B cell (primary cell): Measurements from ENCODE around the gene MED25. TPM values are rescaled to one million over a fixed set of nuclear protein-coding genes. Genes with fewer than 3 reads are reported as not detected.

ENCODE experiments used
- ATAC-seq: fragments of 200-7000 bp; cut with Tn5 transposase; one replicate; pipeline ENCODE4 v1.10.0; 2021; ENCODE audit warnings: low read depth, mild to moderate bottlenecking, moderate number of reproducible peaks, moderate library complexity
- CTCF ChIA-PET: fragments of 350-600 bp; sonication (Branson Sonifier 250); formaldehyde crosslinking; loops from one replicate; lab custom pipeline; 2021; ENCODE audit warnings: antibody characterized with exemption, inconsistent platforms; lab: Charles Lee
- POLR2A ChIA-PET: fragments of 350-600 bp; sonication (Branson Sonifier 250); formaldehyde crosslinking; loops from one replicate; lab custom pipeline; 2021; ENCODE audit warnings: antibody characterized with exemption; lab: Charles Lee
- DNase-seq: peaks from one replicate; pipeline ENCODE4 v3.0.0; 2013
- H2AFZ ChIP-seq: 2 replicates; pipeline ENCODE4 v1.6.1; 2012; ENCODE audit warnings: mild to moderate bottlenecking, low read depth, low read length; ENCODE audit not compliant: insufficient read depth, poor library complexity, severe bottlenecking
- H3K27ac ChIP-seq, 2 donors: 1 replicate in 1 of 2; 2 replicates in 1 of 2; pipeline ENCODE4 v1.5.1; 2012 to 2013; ENCODE audit warnings: low read length in 2 of 2, mild to moderate bottlenecking in 2 of 2, moderate library complexity in 1 of 2
- H3K27me3 ChIP-seq, 4 experiments: fragments of 200-600 bp in 1 of 4; sonication (generic) in 1 of 4; replicated peaks in 1 of 4; 1 replicate in 2 of 4; 2 replicates in 2 of 4; pipeline versions ENCODE4 v1.6.1 to v1.7.0; 2013 to 2016; ENCODE audit warnings: low read length in 3 of 4, mild to moderate bottlenecking in 2 of 4, mixed read lengths in 1 of 4, moderate library complexity in 1 of 4; ENCODE audit not compliant: insufficient read depth in 4 of 4, control insufficient read depth in 3 of 4; ENCODE audit errors: control extremely low read depth in 1 of 4
- H3K36me3 ChIP-seq, 2 experiments: replicated peaks in 1 of 2; 1 replicate in 1 of 2; 2 replicates in 1 of 2; pipeline versions ENCODE4 v1.6.1 to v1.7.1; 2013; ENCODE audit warnings: low read length in 1 of 2; ENCODE audit not compliant: insufficient read depth in 2 of 2, control insufficient read depth in 1 of 2; ENCODE audit errors: control extremely low read depth in 1 of 2, extremely low read depth in 1 of 2
- H3K4me1 ChIP-seq, 2 donors: fragments of 200-600 bp in 1 of 2; sonication (generic) in 1 of 2; 1 replicate in 1 of 2; 2 replicates in 1 of 2; pipeline versions ENCODE4 v1.5.1 to v1.6.1; 2013 to 2017; ENCODE audit warnings: low read length in 2 of 2; ENCODE audit not compliant: control insufficient read depth in 2 of 2, insufficient read depth in 2 of 2
- H3K4me2 ChIP-seq: replicated peaks from 2 replicates; pipeline ENCODE3; 2012; ENCODE audit warnings: mild to moderate bottlenecking, low read depth, low read length; ENCODE audit not compliant: poor library complexity, severe bottlenecking
- H3K4me3 ChIP-seq, 5 experiments: fragments of 200-600 bp in 1 of 5; sonication (generic) in 1 of 5; 1 replicate in 3 of 5; 2 replicates in 2 of 5; pipeline versions ENCODE4 v1.5.1 to v1.7.0; 2011 to 2016; ENCODE audit warnings: low read length in 4 of 5, mild to moderate bottlenecking in 4 of 5, low read depth in 2 of 5, control low read depth in 1 of 5, moderate library complexity in 1 of 5; ENCODE audit not compliant: insufficient read depth in 1 of 5; ENCODE audit errors: control extremely low read depth in 1 of 5, extremely low read depth in 1 of 5
- H3K79me2 ChIP-seq: fragments of 200-600 bp; sonication (generic); one replicate; pipeline ENCODE4 v1.6.0; 2016; ENCODE audit warnings: low read length; ENCODE audit not compliant: control insufficient read depth, insufficient read depth
- H3K9ac ChIP-seq: fragments of 200-600 bp; sonication (generic); 2 replicates; pipeline ENCODE4 v1.6.1; 2017; ENCODE audit warnings: mild to moderate bottlenecking, low read length, moderate library complexity
- H3K9me3 ChIP-seq, 3 donors: one replicate each; pipeline versions ENCODE4 v1.6.1 to v1.7.1; 2013; ENCODE audit warnings: low read length in 2 of 3; ENCODE audit not compliant: control insufficient read depth in 2 of 3, insufficient read depth in 1 of 3; ENCODE audit errors: control extremely low read depth in 1 of 3
- H4K20me1 ChIP-seq: 2 replicates; pipeline ENCODE4 v1.6.0; 2012; ENCODE audit warnings: mild to moderate bottlenecking, low read length; ENCODE audit not compliant: insufficient read depth, control insufficient read depth, poor library complexity, severe bottlenecking
- H3K27ac Mint-ChIP-seq: one replicate; pipeline ENCODE4 v1.8.0; 2021; ENCODE audit warnings: mixed read lengths
- H3K27me3 Mint-ChIP-seq: one replicate; pipeline ENCODE4 v1.8.0; 2021; ENCODE audit warnings: mixed read lengths
- H3K4me1 Mint-ChIP-seq: one replicate; pipeline ENCODE4 v1.8.0; 2021; ENCODE audit warnings: mixed read lengths
- H3K4me3 Mint-ChIP-seq: one replicate; pipeline ENCODE4 v1.8.0; 2021; ENCODE audit warnings: mixed read lengths
- H3K9me3 Mint-ChIP-seq: one replicate; pipeline ENCODE4 v1.8.0; 2022; ENCODE audit warnings: mixed read lengths; ENCODE audit not compliant: insufficient read depth
- EZH2 ChIP-seq: IDR thresholded peaks from 2 replicates; pipeline ENCODE4 v1.6.1; 2012; ENCODE audit warnings: borderline replicate concordance, low read depth, mild to moderate bottlenecking, moderate library complexity, low read length; ENCODE audit not compliant: insufficient read depth, poor library complexity, severe bottlenecking
- WGBS: methylation state at CpG from one replicate; pipeline ENCODE4 v1.1.5; 2013; ENCODE audit warnings: missing lambda C conversion rate; ENCODE audit not compliant: insufficient coverage; 5-methylcytosine and 5-hydroxymethylcytosine counted together
- intact Hi-C: fragments of 100-400 bp; cut with micrococcal nuclease; formaldehyde crosslinking; loops from one replicate; pipeline ENCODE4 v1.10.0; 2022
- polyA plus RNA-seq: library from polyadenylated mRNA; depleted of rRNA; stranded (reverse); fragments of >200 nt; gene quantifications from 2 replicates; pipeline ENCODE4 v1.2.3, GENCODE V29; 2012
- total RNA-seq, 2 donors: library from RNA; stranded (reverse); fragments of 120-200 nt in 1 of 2; gene quantifications; 1 replicate in 1 of 2; 2 replicates in 1 of 2; pipeline versions ENCODE4 v1.2.3 to v1.2.4, GENCODE V29; 2013 to 2022
- TF ChIP-seq, protein P1 (sequence below): fragments of 200-600 bp; IDR thresholded peaks from one replicate; pipeline ENCODE4 v1.8.0; 2022; ENCODE audit warnings: antibody characterized with exemption, mild to moderate bottlenecking

Gene MED25
- total and polyA plus RNA-seq, 2 donors (not counting 1 experiment from before 2014, with no cell fraction given), result 93.0 to 126 TPM

DNA sequence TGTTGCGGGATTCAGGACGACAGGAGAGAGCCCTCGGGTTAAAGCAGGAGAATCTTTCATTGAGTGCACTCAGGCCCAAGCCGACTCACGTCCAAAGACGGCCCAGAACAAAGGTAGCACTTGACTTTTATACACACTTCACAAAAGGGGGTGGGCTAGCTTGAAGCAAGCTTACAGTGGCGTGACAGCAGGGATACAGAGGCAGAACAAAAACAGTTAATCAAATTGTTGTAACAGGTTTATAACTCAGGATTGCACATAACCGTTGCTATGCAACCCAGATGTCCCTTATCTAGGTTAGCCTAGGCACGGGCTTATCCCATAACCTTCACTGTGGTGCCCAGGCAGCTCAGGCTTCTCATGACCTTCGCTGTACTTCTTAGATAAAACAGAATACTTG, 2.0 kb downstream of the MED25 start:
- peaks cover 38% of the 10 kb centered on the region for H3K4me1 Mint-ChIP-seq
- peaks cover 66% of the 10 kb centered on the region for H3K79me2 ChIP-seq
- H3K27ac ChIP-seq, result no peak overlapping the region
- H3K4me3 Mint-ChIP-seq, result peak overlapping the region; percentile 59
- H4K20me1 ChIP-seq, result peaks cover 54% of the 10 kb centered on the region
- 95% methylated on average over 8 of the region's 10 CpGs for WGBS
- no peak overlapping the region for H3K27ac Mint-ChIP-seq
- H3K27me3 ChIP-seq, result no peaks in the 10 kb centered on the region
- ChIA-PET CTCF (no interaction called here), POLR2A (interaction anchor here (1.0 to 1.3 kb wide), 2 partner anchors 28 to 49 kb away, joined by 3 to 5 read pairs; no protein-coding TSS in a partner anchor)
- ATAC-seq (no peak), DNase-seq (no peak)
- no peaks in the 10 kb centered on the region for H3K9me3 Mint-ChIP-seq
- no peaks in the 10 kb centered on the region for H3K27me3 Mint-ChIP-seq
- peaks cover 2 to 29% of the 10 kb centered on the region in 2 experiments for H3K36me3 ChIP-seq
- intact Hi-C loops, result no loop called here
- no peak overlapping the region for H3K9ac ChIP-seq
- TF ChIP-seq, protein P1, sequence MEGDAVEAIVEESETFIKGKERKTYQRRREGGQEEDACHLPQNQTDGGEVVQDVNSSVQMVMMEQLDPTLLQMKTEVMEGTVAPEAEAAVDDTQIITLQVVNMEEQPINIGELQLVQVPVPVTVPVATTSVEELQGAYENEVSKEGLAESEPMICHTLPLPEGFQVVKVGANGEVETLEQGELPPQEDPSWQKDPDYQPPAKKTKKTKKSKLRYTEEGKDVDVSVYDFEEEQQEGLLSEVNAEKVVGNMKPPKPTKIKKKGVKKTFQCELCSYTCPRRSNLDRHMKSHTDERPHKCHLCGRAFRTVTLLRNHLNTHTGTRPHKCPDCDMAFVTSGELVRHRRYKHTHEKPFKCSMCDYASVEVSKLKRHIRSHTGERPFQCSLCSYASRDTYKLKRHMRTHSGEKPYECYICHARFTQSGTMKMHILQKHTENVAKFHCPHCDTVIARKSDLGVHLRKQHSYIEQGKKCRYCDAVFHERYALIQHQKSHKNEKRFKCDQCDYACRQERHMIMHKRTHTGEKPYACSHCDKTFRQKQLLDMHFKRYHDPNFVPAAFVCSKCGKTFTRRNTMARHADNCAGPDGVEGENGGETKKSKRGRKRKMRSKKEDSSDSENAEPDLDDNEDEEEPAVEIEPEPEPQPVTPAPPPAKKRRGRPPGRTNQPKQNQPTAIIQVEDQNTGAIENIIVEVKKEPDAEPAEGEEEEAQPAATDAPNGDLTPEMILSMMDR, result no peak
- no peak for TF ChIP-seq EZH2
- H3K4me3 ChIP-seq, result no peak overlapping the region
- no peak overlapping the region for H3K4me2 ChIP-seq
- no peaks in the 10 kb centered on the region for H3K9me3 ChIP-seq
- H3K4me1 ChIP-seq, result peaks cover 19 to 33% of the 10 kb centered on the region in 2 donors
- H2AFZ ChIP-seq, result no peak overlapping the region

DNA sequence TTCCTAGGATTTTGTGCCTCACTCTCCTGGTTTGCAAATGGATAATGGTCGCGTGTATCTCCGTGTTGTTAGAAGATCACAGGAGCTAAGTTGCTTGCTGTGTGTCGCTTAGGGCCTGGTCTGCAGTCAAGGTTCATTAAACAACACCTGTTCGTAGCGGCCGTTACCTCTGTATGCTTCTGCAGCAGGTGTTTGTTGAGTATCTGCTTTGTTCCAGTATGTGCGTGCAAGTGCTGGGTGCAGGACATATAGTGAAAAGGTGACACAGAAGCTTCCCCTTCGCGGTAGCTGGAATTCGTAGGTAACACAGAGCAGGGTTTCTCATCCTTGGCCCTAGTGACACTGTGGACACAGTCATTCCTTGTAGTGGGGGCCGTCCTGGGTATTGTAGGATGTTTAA, 5.4 kb downstream of the MED25 start:
- Histone ChIP-seq H3K4me3 (no peak overlapping the region), H4K20me1 (peaks cover 86% of the 10 kb centered on the region), H3K4me1 (peaks cover 16 to 23% of the 10 kb centered on the region in 2 donors), H3K9me3 (peaks cover 0 to 1% (median 0%) of the 10 kb centered on the region in 3 donors), H3K27me3 (no peaks in the 10 kb centered on the region), H3K36me3 (peaks cover 2 to 49% of the 10 kb centered on the region in 2 experiments), H3K4me2 (no peak overlapping the region), H3K79me2 (peaks cover 93% of the 10 kb centered on the region), H3K27ac (no peak overlapping the region), H2AFZ (no peak overlapping the region), H3K9ac (no peak overlapping the region)
- H3K4me3 Mint-ChIP-seq, result peak overlapping the region; percentile 17
- no peak for ATAC-seq
- TF ChIP-seq, protein P1, result no peak
- TF ChIP-seq EZH2, result no peak
- intact Hi-C loops, result no loop called here
- H3K27me3 Mint-ChIP-seq, result no peaks in the 10 kb centered on the region
- H3K9me3 Mint-ChIP-seq, result no peaks in the 10 kb centered on the region
- ChIA-PET CTCF (no interaction called here), POLR2A (interaction anchor here (1.2 kb wide), 1 partner anchor 20 kb away, joined by 3 read pairs; no protein-coding TSS in a partner anchor)
- H3K27ac Mint-ChIP-seq, result peak overlapping the region; percentile 37
- DNase-seq, result no peak
- peaks cover 31% of the 10 kb centered on the region for H3K4me1 Mint-ChIP-seq
- 85% methylated on average over 8 of the region's 12 CpGs for whole genome bisulfite sequencing
